HEK293 (cell line): ENCODE results near the gene GPR45.

Experiments
- CTCF ChIA-PET: fragments of 350-600 bp; formaldehyde crosslinking; extraction: SDS; loops from one replicate; lab custom pipeline; 2021; ENCODE audit warnings: antibody characterized with exemption; lab: Yijun Ruan, JAX
- POLR2A ChIA-PET: fragments of 300-600 bp; formaldehyde crosslinking; extraction: SDS; loops from one replicate; lab custom pipeline; 2020; ENCODE audit warnings: antibody characterized with exemption, inconsistent platforms; lab: Yijun Ruan, JAX
- H3K27ac ChIP-seq: fragments of 200-500 bp; sonication (Bioruptor generic); 2 replicates; pipeline ENCODE4 v1.5.1; 2014; ENCODE audit warnings: low read depth, low read length, control low read depth, inconsistent platforms; ENCODE audit errors: extremely low read depth
- H3K36me3 ChIP-seq, 2 experiments: fragments of 200-500 bp in 1 of 2; sonication (Bioruptor generic) in 1 of 2; 1 replicate in 1 of 2; 2 replicates in 1 of 2; pipeline ENCODE4 v1.5.1; 2014 to 2017; ENCODE audit warnings: inconsistent platforms in 2 of 2, low read length in 2 of 2; ENCODE audit not compliant: control insufficient read depth in 2 of 2, insufficient read depth in 1 of 2
- H3K4me1 ChIP-seq: fragments of 200-500 bp; sonication (Bioruptor generic); 2 replicates; pipeline ENCODE4 v1.5.1; 2014; ENCODE audit warnings: mild to moderate bottlenecking, low read length, inconsistent platforms; ENCODE audit not compliant: control insufficient read depth, insufficient read depth
- H3K4me3 ChIP-seq: 2 replicates; pipeline ENCODE4 v1.5.1; 2011; ENCODE audit warnings: low read depth, mild to moderate bottlenecking, control low read depth, low read length, moderate library complexity
- H3K9me3 ChIP-seq: fragments of 200-500 bp; sonication (Bioruptor generic); 2 replicates; pipeline ENCODE4 v1.5.1; 2014; ENCODE audit warnings: low read depth, low read length, inconsistent platforms; ENCODE audit not compliant: control insufficient read depth, insufficient read depth
- HIC1 ChIP-seq: fragments of 450-650 bp; formaldehyde crosslinking; IDR thresholded peaks from 2 replicates; pipeline ENCODE4 v1.5.1; 2016; ENCODE audit warnings: missing biosample characterization, missing genetic modification characterization
- KLF8 ChIP-seq: fragments of 450-650 bp; formaldehyde crosslinking; IDR thresholded peaks from 2 replicates; pipeline ENCODE4 v1.5.1; 2016; ENCODE audit warnings: missing biosample characterization, missing genetic modification characterization
- PRDM4 ChIP-seq: fragments of 450-650 bp; formaldehyde crosslinking; IDR thresholded peaks from 2 replicates; pipeline ENCODE4 v1.5.1; 2017; ENCODE audit warnings: missing biosample characterization, missing genetic modification characterization
- PRDM6 ChIP-seq: fragments of 450-650 bp; formaldehyde crosslinking; IDR thresholded peaks from 2 replicates; pipeline ENCODE4 v1.5.1; 2017; ENCODE audit warnings: missing biosample characterization, missing genetic modification characterization
- RBAK ChIP-seq: fragments of 450-650 bp; formaldehyde crosslinking; IDR thresholded peaks from 2 replicates; pipeline ENCODE4 v1.5.1; 2016; ENCODE audit warnings: missing biosample characterization, missing genetic modification characterization
- WT1 ChIP-seq: fragments of 450-650 bp; formaldehyde crosslinking; IDR thresholded peaks from 2 replicates; pipeline ENCODE4 v1.5.1; 2016; ENCODE audit warnings: missing biosample characterization, missing genetic modification characterization
- YY1 ChIP-seq: fragments of 450-650 bp; formaldehyde crosslinking; IDR thresholded peaks from 2 replicates; pipeline ENCODE4 v1.5.1; 2018; ENCODE audit warnings: missing biosample characterization, missing genetic modification characterization
- ZNF121 ChIP-seq: fragments of 450-650 bp; formaldehyde crosslinking; IDR thresholded peaks from 2 replicates; pipeline ENCODE4 v1.5.1; 2016; ENCODE audit warnings: missing biosample characterization, missing genetic modification characterization
- ZNF202 ChIP-seq: fragments of 450-650 bp; formaldehyde crosslinking; IDR thresholded peaks from 2 replicates; pipeline ENCODE4 v1.5.1; 2016; ENCODE audit warnings: missing biosample characterization, missing genetic modification characterization, borderline replicate concordance
- ZNF214 ChIP-seq: fragments of 450-650 bp; formaldehyde crosslinking; IDR thresholded peaks from 2 replicates; pipeline ENCODE4 v1.5.1; 2017; ENCODE audit warnings: missing biosample characterization, mild to moderate bottlenecking, missing genetic modification characterization, borderline replicate concordance
- ZNF23 ChIP-seq: fragments of 450-650 bp; formaldehyde crosslinking; IDR thresholded peaks from 2 replicates; pipeline ENCODE4 v1.5.1; 2016; ENCODE audit warnings: missing biosample characterization, missing genetic modification characterization, borderline replicate concordance
- ZNF324 ChIP-seq: fragments of 450-650 bp; formaldehyde crosslinking; IDR thresholded peaks from 2 replicates; pipeline ENCODE4 v1.5.1; 2016; ENCODE audit warnings: missing biosample characterization, missing genetic modification characterization
- ZNF350 ChIP-seq: fragments of 450-650 bp; formaldehyde crosslinking; IDR thresholded peaks from 2 replicates; pipeline ENCODE4 v1.5.0; 2017; ENCODE audit warnings: missing biosample characterization, mild to moderate bottlenecking, missing genetic modification characterization
- ZNF423 ChIP-seq: fragments of 450-650 bp; formaldehyde crosslinking; IDR thresholded peaks from 2 replicates; pipeline ENCODE4 v1.5.1; 2016; ENCODE audit warnings: missing biosample characterization, missing genetic modification characterization
- ZNF518A ChIP-seq: fragments of 450-650 bp; formaldehyde crosslinking; conservative IDR thresholded peaks from 2 replicates; pipeline ENCODE4 v1.5.1; 2016; ENCODE audit warnings: low read depth, missing biosample characterization, missing genetic modification characterization
- ZNF585B ChIP-seq: fragments of 450-650 bp; formaldehyde crosslinking; IDR thresholded peaks from 2 replicates; pipeline ENCODE4 v1.5.1; 2016; ENCODE audit warnings: missing biosample characterization, missing genetic modification characterization
- ZNF623 ChIP-seq: fragments of 450-650 bp; formaldehyde crosslinking; IDR thresholded peaks from 2 replicates; pipeline ENCODE4 v1.5.1; 2016; ENCODE audit warnings: missing biosample characterization, missing genetic modification characterization
- ZSCAN16 ChIP-seq: fragments of 450-650 bp; formaldehyde crosslinking; IDR thresholded peaks from 2 replicates; pipeline ENCODE4 v1.5.1; 2016; ENCODE audit warnings: missing biosample characterization, missing genetic modification characterization

Gene GPR45

GRCh38 chr2:105238664-105239240, 2.8 kb upstream of the GPR45 start:
- no peak overlapping the region for H3K27ac ChIP-seq
- H3K9me3 ChIP-seq, result no peaks in the 10 kb centered on the region
- no peaks in the 10 kb centered on the region for H3K4me1 ChIP-seq
- no peak overlapping the region for H3K4me3 ChIP-seq
- no peaks in the 10 kb centered on the region for H3K36me3 ChIP-seq
- no peak for TF ChIP-seq ZSCAN16
- no peak for TF ChIP-seq ZNF324 (tag by site-specific recombination)
- no peak for TF ChIP-seq RBAK (tag by site-specific recombination)
- no peak for TF ChIP-seq KLF8 (tag by site-specific recombination)
- no peak for TF ChIP-seq ZNF121 (tag by site-specific recombination)
- TF ChIP-seq ZNF585B, result no peak
- TF ChIP-seq ZNF23 (tag by site-specific recombination), result no peak
- TF ChIP-seq YY1 (tag by site-specific recombination), result no peak
- TF ChIP-seq ZNF214 (tag by site-specific recombination), result no peak
- TF ChIP-seq ZNF623, result no peak
- TF ChIP-seq PRDM4 (tag by site-specific recombination), result no peak
- no peak for TF ChIP-seq HIC1
- TF ChIP-seq ZNF423 (tag by site-specific recombination), result no peak
- no peak for TF ChIP-seq WT1 (tag by site-specific recombination)
- no peak for TF ChIP-seq ZNF518A (tag by site-specific recombination)
- no peak for TF ChIP-seq ZNF202 (tag by site-specific recombination)
- TF ChIP-seq PRDM6 (tag by site-specific recombination), result no peak
- no peak for TF ChIP-seq ZNF350
- ChIA-PET CTCF (interaction anchor here (0.6 to 15.0 kb wide), 28 partner anchors 9 to 1818 kb away, joined by 3 to 343 read pairs (median 4); no protein-coding TSS in a partner anchor), POLR2A (interaction anchor here (0.6 to 1.0 kb wide), 5 partner anchors 18 to 201 kb away, joined by 3 to 5 read pairs (median 3); partner anchors contain the start of gene MRPS9)
